ENCODE results near the gene SLCO3A1. TPM values are rescaled to one million over a fixed set of nuclear protein-coding genes. Genes with fewer than 3 reads are reported as not detected.

SLCO3A1 gene
- total RNA-seq, 2 experiments from 2014 or later: 4.2 to 4.8 TPM

DNA sequence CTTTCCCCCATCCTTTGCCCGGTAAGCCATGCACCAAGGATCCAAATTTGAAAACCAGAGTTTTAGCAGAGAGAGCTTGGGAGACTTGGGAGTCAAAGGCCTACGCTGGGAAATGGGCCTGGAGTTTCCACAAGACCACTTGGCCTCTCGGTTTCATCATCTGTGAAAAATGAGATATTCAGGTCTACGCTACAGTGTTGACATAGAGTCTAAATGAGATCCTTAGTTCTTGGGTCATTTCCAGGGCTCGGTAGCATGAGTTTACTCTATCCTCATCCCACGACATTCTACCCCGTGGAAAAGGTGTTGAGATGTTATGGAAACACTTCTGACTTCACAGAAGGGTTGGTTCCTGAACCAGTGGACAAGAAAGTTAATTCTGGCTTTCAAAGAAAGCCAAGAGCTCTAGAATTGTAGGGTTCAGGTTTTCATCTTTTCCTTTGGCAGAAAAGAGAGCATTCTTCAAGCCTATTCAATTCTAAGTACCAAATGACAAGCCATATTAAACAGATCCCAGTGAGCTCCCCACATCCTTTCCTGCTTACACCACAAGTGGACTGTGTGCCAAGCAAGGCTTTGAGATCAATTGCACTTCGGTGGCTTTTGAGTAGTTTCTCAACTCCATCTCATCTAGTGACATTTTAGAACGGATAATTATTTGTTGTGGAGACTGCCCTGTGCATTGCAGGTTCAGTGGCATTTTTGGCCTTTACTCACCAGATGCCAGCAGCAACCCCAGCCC, 219.7 kb downstream of the SLCO3A1 start:
- H3K27me3 Mint-ChIP-seq: no peaks in the 10 kb centered on the region
- CTCF ChIA-PET: interaction anchor here (2.4 to 3.5 kb wide), 2 partner anchors 220 to 367 kb away, joined by 7 to 14 read pairs; partner anchors contain the start of gene SLCO3A1
- H3K9me3 Mint-ChIP-seq: no peaks in the 10 kb centered on the region
- H3K27ac Mint-ChIP-seq: no peak overlapping the region
- H3K36me3 Mint-ChIP-seq (ENCODE audit: low read depth): no peaks in the 10 kb centered on the region
- POLR2A ChIA-PET: no interaction called here
- peaks cover 40% of the 10 kb centered on the region for H3K4me1 Mint-ChIP-seq (ENCODE audit: low read depth)
- intact Hi-C loops (cut with micrococcal nuclease): no loop called here
- H3K4me3 Mint-ChIP-seq: no peak overlapping the region
- TF ChIP-seq, protein P1, sequence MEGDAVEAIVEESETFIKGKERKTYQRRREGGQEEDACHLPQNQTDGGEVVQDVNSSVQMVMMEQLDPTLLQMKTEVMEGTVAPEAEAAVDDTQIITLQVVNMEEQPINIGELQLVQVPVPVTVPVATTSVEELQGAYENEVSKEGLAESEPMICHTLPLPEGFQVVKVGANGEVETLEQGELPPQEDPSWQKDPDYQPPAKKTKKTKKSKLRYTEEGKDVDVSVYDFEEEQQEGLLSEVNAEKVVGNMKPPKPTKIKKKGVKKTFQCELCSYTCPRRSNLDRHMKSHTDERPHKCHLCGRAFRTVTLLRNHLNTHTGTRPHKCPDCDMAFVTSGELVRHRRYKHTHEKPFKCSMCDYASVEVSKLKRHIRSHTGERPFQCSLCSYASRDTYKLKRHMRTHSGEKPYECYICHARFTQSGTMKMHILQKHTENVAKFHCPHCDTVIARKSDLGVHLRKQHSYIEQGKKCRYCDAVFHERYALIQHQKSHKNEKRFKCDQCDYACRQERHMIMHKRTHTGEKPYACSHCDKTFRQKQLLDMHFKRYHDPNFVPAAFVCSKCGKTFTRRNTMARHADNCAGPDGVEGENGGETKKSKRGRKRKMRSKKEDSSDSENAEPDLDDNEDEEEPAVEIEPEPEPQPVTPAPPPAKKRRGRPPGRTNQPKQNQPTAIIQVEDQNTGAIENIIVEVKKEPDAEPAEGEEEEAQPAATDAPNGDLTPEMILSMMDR (IDR thresholded peaks at IDR 0.05): no peak
- no peak for ATAC-seq
- no peak for DNase-seq

DNA sequence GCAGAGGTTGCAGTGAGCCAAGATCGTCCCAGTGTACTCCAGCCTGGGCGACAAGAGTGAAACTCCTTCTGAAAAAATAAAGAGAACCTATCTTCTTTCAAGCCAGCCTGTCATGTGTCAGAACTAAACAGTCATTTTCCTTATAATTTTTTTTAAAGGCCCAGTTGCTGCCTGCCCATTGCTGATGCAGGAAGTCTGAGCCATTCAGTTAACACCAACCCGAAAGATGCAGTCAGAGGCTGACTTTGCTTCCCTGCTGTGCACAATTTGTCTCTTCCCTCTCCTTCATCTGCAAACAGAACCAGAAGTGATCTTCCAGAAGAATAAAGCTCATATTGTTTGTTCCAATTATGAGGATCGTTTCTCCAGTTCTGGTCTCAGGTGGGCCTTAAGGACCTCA, 220.6 kb downstream of the SLCO3A1 start:
- DNase-seq (no peak), ATAC-seq (no peak)
- H3K27ac Mint-ChIP-seq: no peak overlapping the region
- no peaks in the 10 kb centered on the region for H3K27me3 Mint-ChIP-seq
- H3K36me3 Mint-ChIP-seq (ENCODE audit: low read depth): no peaks in the 10 kb centered on the region
- intact Hi-C loops (cut with micrococcal nuclease): no loop called here
- TF ChIP-seq, protein P1 (IDR thresholded peaks at IDR 0.05): no peak
- peaks cover 32% of the 10 kb centered on the region for H3K4me1 Mint-ChIP-seq (ENCODE audit: low read depth)
- H3K4me3 Mint-ChIP-seq: no peak overlapping the region
- CTCF ChIA-PET: interaction anchor here (3.5 to 6.5 kb wide), 2 partner anchors 221 to 772 kb away, joined by 14 to 37 read pairs; partner anchors contain the start of gene SLCO3A1
- H3K9me3 Mint-ChIP-seq: no peaks in the 10 kb centered on the region
- POLR2A ChIA-PET: no interaction called here

DNA sequence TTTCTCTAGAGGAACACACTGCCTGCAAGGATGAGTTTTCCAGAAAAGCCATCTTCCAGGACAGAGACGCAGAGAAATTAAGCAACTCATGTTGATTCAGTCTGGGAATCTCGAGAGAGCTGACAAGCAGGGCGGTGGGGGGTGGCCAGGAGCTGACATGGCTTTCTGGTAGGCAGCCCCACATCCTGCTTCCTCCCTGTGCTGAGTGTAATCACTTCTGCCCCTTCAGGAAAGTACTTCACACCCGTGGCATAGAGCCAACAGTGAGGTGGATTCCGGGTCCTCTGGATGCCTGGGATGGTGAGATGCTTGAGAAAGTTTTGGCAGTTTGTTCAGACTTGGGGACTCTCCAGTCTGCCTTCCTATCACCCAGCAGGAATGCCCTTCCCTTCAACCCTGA, 221.1 kb downstream of the SLCO3A1 start:
- intact Hi-C loops (cut with micrococcal nuclease): loop anchor here (5.0 kb wide), 3 partner anchors 217 to 772 kb away; no protein-coding TSS in a partner anchor
- DNase-seq (no peak), ATAC-seq (no peak)
- CTCF ChIA-PET: interaction anchor here (1.3 to 6.5 kb wide), 3 partner anchors 221 to 772 kb away, joined by 3 to 37 read pairs (median 14); partner anchors contain the start of gene SLCO3A1
- POLR2A ChIA-PET: no interaction called here
- Mint-ChIP-seq H3K9me3 (no peaks in the 10 kb centered on the region), H3K36me3 (ENCODE audit: low read depth) (no peaks in the 10 kb centered on the region), H3K27ac (no peak overlapping the region), H3K27me3 (no peaks in the 10 kb centered on the region), H3K4me3 (no peak overlapping the region), H3K4me1 (ENCODE audit: low read depth) (peaks cover 27% of the 10 kb centered on the region)
- TF ChIP-seq, protein P1 (IDR thresholded peaks at IDR 0.05): no peak

DNA sequence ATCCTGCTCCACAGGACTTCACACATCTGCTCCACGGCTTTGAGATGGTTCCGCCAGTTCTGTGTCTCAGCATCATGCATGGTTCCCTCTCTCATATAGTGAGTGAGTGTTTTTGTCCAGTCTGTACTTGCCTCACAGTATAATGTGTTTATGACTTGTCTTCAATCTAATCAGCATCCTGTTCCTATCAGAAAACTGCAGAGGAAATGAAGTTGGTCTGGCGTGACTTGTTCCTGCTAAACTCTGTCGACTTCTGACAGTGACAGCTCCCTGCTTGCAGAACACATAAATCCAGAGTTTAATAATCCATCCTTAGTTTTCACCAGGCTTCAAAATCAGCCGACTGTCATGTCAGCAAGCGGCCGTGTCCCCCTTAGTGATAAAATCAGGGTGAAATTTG, 222.3 kb downstream of the SLCO3A1 start:
- no peak overlapping the region for H3K4me3 Mint-ChIP-seq
- ChIA-PET CTCF (interaction anchor here (1.3 to 6.5 kb wide), 3 partner anchors 222 to 774 kb away, joined by 3 to 37 read pairs (median 14); partner anchors contain the start of gene SLCO3A1), POLR2A (no interaction called here)
- intact Hi-C loops (cut with micrococcal nuclease): loop anchor here (5.0 kb wide), 3 partner anchors 218 to 773 kb away; no protein-coding TSS in a partner anchor
- H3K4me1 Mint-ChIP-seq (ENCODE audit: low read depth): peaks cover 17% of the 10 kb centered on the region
- TF ChIP-seq, protein P1 (IDR thresholded peaks at IDR 0.05): no peak
- no peaks in the 10 kb centered on the region for H3K36me3 Mint-ChIP-seq (ENCODE audit: low read depth)
- H3K9me3 Mint-ChIP-seq: no peaks in the 10 kb centered on the region
- no peaks in the 10 kb centered on the region for H3K27me3 Mint-ChIP-seq
- no peak for ATAC-seq
- H3K27ac Mint-ChIP-seq: no peak overlapping the region
- DNase-seq: no peak

DNA sequence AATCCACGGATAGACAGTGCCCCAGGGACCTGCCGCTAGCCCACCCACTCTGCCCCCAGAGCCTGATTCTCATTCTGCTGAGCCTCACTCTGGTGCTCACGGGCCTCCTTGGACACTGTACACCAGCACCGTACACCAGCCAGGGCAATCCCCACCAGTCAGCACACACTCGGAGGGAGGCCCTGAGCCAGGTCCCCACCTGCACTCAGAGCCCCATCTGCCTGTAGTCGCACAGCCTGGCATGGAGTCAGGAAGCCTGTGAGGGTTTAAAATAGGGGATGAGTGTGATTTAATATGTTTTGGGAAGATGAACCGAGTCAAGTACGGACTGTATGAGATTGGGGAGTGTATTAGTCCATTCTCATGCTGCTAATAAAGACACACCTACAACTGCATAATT, 223.0 kb downstream of the SLCO3A1 start:
- H3K36me3 Mint-ChIP-seq (ENCODE audit: low read depth): no peaks in the 10 kb centered on the region
- H3K9me3 Mint-ChIP-seq: no peaks in the 10 kb centered on the region
- POLR2A ChIA-PET: no interaction called here
- CTCF ChIA-PET: interaction anchor here (1.6 to 6.5 kb wide), 7 partner anchors 9 to 774 kb away, joined by 3 to 41 read pairs (median 19); partner anchors contain the start of gene SLCO3A1
- no peak overlapping the region for H3K4me3 Mint-ChIP-seq
- intact Hi-C loops (cut with micrococcal nuclease): loop anchor here (5.0 kb wide), 3 partner anchors 219 to 774 kb away; no protein-coding TSS in a partner anchor
- no peak for DNase-seq
- ATAC-seq: no peak
- H3K27ac Mint-ChIP-seq: no peak overlapping the region
- TF ChIP-seq, protein P1 (IDR thresholded peaks at IDR 0.05): no peak
- H3K4me1 Mint-ChIP-seq (ENCODE audit: low read depth): peaks cover 14% of the 10 kb centered on the region
- H3K27me3 Mint-ChIP-seq: no peaks in the 10 kb centered on the region

Data from activated CD8-positive, alpha-beta T cell treated with anti-CD3 and anti-CD28 coated beads for 36 hours (primary cell).